NB4 (cell line): Measurements from ENCODE around the gene ANKFN1.

Experiments used
- CTCF ChIP-seq: IDR thresholded peaks from one replicate; pipeline ENCODE4 v1.5.1; 2012; ENCODE audit warnings: low read depth, low read length
- MYC ChIP-seq: IDR thresholded peaks from 2 replicates; pipeline ENCODE4 v1.6.1; 2011; ENCODE audit warnings: low read depth, low read length
- POLR2A ChIP-seq: IDR thresholded peaks from 2 replicates; pipeline ENCODE4 v1.6.1; 2011; ENCODE audit warnings: mild to moderate bottlenecking; ENCODE audit not compliant: insufficient read length; ENCODE audit errors: extremely low read depth

GRCh38 chr17:56317351-56318208, 164.3 kb downstream of the ANKFN1 start:
- no peak for TF ChIP-seq CTCF
- no peak for TF ChIP-seq POLR2A
- no peak for TF ChIP-seq MYC
